ENCODE results near the gene FLII.

FLII gene

GRCh38 chr17:18259621-18260331 is 1.2 kb upstream of the FLII start:
- no peak for DNase-seq

- peak in 1 of 2 donors; percentile 34 for DNase-seq
Observed at GRCh38 chr17:18257982-18258355, 569 bp downstream of the FLII start.

GRCh38 chr17:18257268-18257981 is 1.1 kb downstream of the FLII start:
- no peak for DNase-seq

- DNase-seq = no peak
Observed at GRCh38 chr17:18256776-18257175, 1.8 kb downstream of the FLII start.

GRCh38 chr17:18256351-18256750 is 2.2 kb downstream of the FLII start:
- DNase-seq = no peak

- DNase-seq = no peak
Observed at GRCh38 chr17:18254888-18255649, 3.5 kb downstream of the FLII start.

GRCh38 chr17:18253947-18254821 is 4.4 kb downstream of the FLII start:
- no peak for DNase-seq

- no peak for DNase-seq
Observed at GRCh38 chr17:18253187-18253884, 5.2 kb downstream of the FLII start.

- no peak for DNase-seq
Observed at GRCh38 chr17:18252160-18252559, 6.4 kb downstream of the FLII start.

GRCh38 chr17:18251204-18251603 is 7.3 kb downstream of the FLII start:
- DNase-seq = no peak

- no peak for DNase-seq
Observed at GRCh38 chr17:18250708-18251107, 7.8 kb downstream of the FLII start.

- DNase-seq = no peak
Observed at GRCh38 chr17:18250259-18250658, 8.3 kb downstream of the FLII start.

- DNase-seq = no peak
Observed at GRCh38 chr17:18248811-18249210, 9.7 kb downstream of the FLII start.

GRCh38 chr17:18248300-18248731 is 10.2 kb downstream of the FLII start:
- DNase-seq = peak; percentile 57 to 67

GRCh38 chr17:18247613-18248001 is 10.9 kb downstream of the FLII start:
- DNase-seq = no peak

- DNase-seq = no peak
Observed at GRCh38 chr17:18246880-18247612, 11.5 kb downstream of the FLII start.

GRCh38 chr17:18246109-18246725 is 12.3 kb downstream of the FLII start:
- DNase-seq = no peak

- DNase-seq = no peak
Observed at GRCh38 chr17:18245038-18245776, 13.3 kb downstream of the FLII start.

- DNase-seq = no peak
Observed at GRCh38 chr17:18241229-18241871, 17.2 kb downstream of the FLII start.

- no peak for DNase-seq
Observed at GRCh38 chr17:18240449-18240848, 18.1 kb downstream of the FLII start.

Measured in activated CD4-positive, alpha-beta T cell treated with anti-CD3 and anti-CD28 coated beads for 4 hours (primary cell).